ENCODE measurements around the gene CMIP.

The CMIP gene

DNA sequence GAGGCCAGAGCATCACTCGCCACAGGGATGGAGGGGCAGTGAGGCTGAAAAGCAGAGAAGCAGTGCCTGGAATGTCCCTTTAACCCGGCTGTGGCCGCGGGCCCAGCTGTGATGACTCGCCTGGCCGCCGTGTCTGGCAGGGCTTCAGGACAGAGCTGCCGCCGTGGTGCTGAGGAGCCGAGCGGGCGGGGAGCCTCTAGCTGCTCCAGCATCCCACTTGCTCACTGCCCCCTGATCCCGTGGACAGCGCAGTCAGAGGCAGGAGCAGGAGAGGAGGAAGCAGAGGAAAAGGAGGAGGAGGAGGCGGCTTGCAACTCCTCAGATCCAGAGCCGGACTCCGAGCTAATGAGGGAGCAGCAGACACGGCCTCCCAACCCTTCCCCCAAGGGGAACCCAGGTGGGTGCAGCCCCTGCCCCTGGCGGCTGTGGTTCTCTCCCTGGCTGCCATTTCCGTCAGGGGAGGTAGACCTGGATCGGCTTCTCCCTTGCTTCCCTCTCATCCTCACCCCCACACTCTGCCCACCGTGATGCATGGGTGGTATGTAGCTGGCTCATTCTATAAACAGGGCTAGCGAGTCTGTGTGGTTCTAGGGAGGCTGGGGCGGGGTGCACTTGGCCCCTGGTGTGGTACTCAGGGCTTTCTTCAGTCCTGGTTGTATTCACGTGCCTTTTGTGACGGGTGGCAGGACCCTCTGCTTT is 165.7 kb downstream of the CMIP start:
- H3K27me3 ChIP-seq: no peaks in the 10 kb centered on the region
- peaks cover 54 to 87% (median 63%) of the 10 kb centered on the region in 11 experiments for H3K36me3 ChIP-seq
- H3K9ac ChIP-seq: peak overlapping the region in 6 of 11 experiments; percentile 11 to 75 (median 64); a peak in 4 of 22 replicates
- TF ChIP-seq Cebpa-rat (IDR thresholded peaks at IDR 0.05): no peak
- H3K9me3 ChIP-seq (replicated peaks in 1 of 11): no peaks in the 10 kb centered on the region
- H3K4me1 ChIP-seq: peaks cover 50 to 70% (median 57%) of the 10 kb centered on the region in 10 experiments
- no peak overlapping the region for H3K4me3 ChIP-seq
- H4K20me1 ChIP-seq: peaks cover 90 to 100% (median 99%) of the 10 kb centered on the region in 11 experiments
- peak overlapping the region in 9 of 11 experiments; percentile 34 to 79 (median 70); a peak in 12 of 22 replicates for H3K27ac ChIP-seq
- peak overlapping the region; percentile 68 to 95 (median 84); a peak in 20 of 22 replicates for H3K4me2 ChIP-seq

DNA sequence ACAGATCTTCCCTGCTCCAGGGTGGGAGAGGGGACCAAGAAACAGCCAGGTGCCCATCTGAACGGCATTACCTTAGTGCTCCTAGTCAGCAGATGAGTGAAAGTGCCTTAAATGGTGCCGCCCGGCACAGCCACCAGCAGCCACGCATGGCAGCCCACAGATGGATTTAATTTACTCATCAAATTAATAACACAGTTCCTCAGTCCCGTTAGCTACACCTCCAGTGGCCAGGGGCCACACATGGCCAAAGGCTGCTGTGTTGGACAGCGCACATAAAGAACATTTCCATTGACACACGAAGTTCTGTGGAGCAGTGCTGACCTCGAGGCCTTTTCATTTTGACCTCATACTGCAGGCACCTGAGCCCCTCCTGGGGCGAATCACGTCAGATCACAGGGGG is 166.3 kb downstream of the CMIP start:
- Histone ChIP-seq H3K4me3 (no peak overlapping the region), H3K27me3 (no peaks in the 10 kb centered on the region), H3K36me3 (peaks cover 54 to 83% (median 64%) of the 10 kb centered on the region in 11 experiments), H3K4me2 (no peak overlapping the region), H3K9me3 (replicated peaks in 1 of 11) (no peaks in the 10 kb centered on the region), H3K9ac (no peak overlapping the region), H3K27ac (peak overlapping the region in 2 of 11 experiments; percentile 76 to 77; a peak in 1 of 22 replicates), H4K20me1 (peaks cover 90 to 100% (median 99%) of the 10 kb centered on the region in 11 experiments), H3K4me1 (peaks cover 56 to 73% (median 62%) of the 10 kb centered on the region in 10 experiments)
- TF ChIP-seq Cebpa-rat (IDR thresholded peaks at IDR 0.05): no peak

DNA sequence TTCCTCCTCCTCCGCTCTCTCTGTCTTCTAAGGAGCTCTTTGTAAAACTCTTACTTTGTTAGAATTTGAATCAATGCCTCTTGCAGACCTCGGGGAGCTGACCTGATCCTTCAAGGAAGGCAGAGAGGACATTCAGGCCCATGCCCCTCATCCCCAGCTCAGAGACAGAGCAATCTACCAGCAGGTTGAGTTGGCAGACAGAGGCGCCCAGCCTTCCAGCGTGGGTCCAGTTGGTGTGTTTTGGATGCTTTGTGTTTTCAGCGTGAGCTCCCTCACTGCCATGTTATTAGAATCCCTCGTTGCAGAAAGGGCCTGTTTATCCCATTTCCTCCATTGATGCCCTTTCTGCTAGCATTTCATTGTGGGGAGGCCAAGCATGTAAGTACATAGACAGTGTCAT is 167.1 kb downstream of the CMIP start:
- H3K36me3 ChIP-seq: peaks cover 50 to 85% (median 69%) of the 10 kb centered on the region in 11 experiments
- no peak overlapping the region for H3K4me3 ChIP-seq
- peaks cover 57 to 73% (median 62%) of the 10 kb centered on the region in 10 experiments for H3K4me1 ChIP-seq
- H3K27ac ChIP-seq: no peak overlapping the region
- no peak overlapping the region for H3K4me2 ChIP-seq
- no peaks in the 10 kb centered on the region for H3K27me3 ChIP-seq
- TF ChIP-seq Cebpa-rat (IDR thresholded peaks at IDR 0.05): no peak
- H3K9me3 ChIP-seq (replicated peaks in 1 of 11): no peaks in the 10 kb centered on the region
- H4K20me1 ChIP-seq: peaks cover 90 to 100% (median 99%) of the 10 kb centered on the region in 11 experiments
- no peak overlapping the region for H3K9ac ChIP-seq

DNA sequence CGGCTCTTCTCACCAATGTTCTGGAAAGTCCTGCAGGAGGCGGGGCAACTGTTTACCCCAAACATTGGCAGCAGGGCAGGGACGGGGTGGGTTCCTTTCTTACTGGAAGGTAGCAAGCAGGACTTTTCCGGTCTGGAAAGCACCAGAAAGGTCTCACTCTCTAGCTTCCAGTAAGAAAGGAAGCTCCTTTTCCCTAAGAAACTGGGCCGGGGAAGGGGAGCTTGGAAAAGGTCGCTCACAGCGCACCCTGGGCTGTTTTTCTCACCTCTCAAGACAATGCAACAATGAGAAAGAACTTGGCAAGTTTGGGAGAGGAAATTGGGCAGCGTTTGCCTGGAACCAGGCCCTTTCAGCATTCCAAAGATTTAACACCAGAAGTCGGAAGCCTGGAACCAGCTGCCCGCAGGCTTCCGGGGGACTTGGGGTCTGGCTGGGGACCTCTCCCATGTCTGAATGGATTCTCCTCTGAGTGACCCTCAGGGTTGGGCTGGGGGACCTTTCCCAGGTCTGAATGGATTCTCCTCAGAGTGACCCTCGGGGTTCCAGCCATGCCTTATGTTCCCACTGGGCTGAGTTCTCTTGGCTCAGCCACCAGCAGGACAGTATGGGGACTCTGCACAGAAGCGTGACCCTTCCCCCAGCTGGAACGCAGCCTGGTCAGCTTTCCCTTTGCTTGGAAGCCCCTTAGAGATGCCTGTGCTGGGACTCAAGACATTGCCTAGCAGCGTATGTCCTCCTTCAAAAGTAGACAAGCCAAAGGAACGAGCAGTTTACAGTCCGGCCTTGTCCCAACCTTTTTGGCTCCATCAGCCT is 167.9 kb downstream of the CMIP start:
- no peaks in the 10 kb centered on the region for H3K9me3 ChIP-seq (replicated peaks in 1 of 11)
- no peak for TF ChIP-seq Cebpa-rat (IDR thresholded peaks at IDR 0.05)
- no peak overlapping the region for H3K4me3 ChIP-seq
- H3K4me1 ChIP-seq: peaks cover 52 to 68% (median 58%) of the 10 kb centered on the region in 10 experiments
- H4K20me1 ChIP-seq: peaks cover 90 to 100% (median 99%) of the 10 kb centered on the region in 11 experiments
- peaks cover 48 to 85% (median 71%) of the 10 kb centered on the region in 11 experiments for H3K36me3 ChIP-seq
- no peak overlapping the region for H3K27ac ChIP-seq
- H3K4me2 ChIP-seq: no peak overlapping the region
- H3K9ac ChIP-seq: no peak overlapping the region
- H3K27me3 ChIP-seq: no peaks in the 10 kb centered on the region

DNA sequence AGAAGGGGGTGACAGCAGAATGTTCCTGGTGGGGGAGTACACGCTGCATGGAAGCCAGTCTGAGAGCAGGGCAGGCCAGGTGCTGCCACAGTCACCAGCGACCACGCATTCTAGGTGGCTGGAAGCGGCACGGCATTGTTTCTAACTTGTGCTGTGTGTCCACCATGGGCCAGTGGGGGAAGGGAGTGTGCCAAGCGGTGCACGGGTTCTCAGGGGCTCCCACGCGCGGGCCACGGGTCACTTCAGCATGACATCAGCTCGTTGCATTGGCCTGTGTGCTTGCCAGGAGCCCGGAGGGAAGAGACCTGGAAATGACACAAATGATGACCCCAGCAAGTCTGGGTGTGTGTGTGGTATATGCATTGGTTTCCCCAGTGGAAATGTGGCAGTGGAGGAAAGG is 169.6 kb downstream of the CMIP start:
- Histone ChIP-seq H3K4me1 (peaks cover 37 to 52% (median 42%) of the 10 kb centered on the region in 10 experiments), H3K4me3 (no peak overlapping the region), H3K4me2 (no peak overlapping the region), H3K9me3 (replicated peaks in 1 of 11) (no peaks in the 10 kb centered on the region), H3K27ac (no peak overlapping the region), H3K36me3 (peaks cover 57 to 93% (median 80%) of the 10 kb centered on the region in 11 experiments), H4K20me1 (peaks cover 94 to 100% (median 100%) of the 10 kb centered on the region in 11 experiments), H3K27me3 (no peaks in the 10 kb centered on the region), H3K9ac (no peak overlapping the region)
- no peak for TF ChIP-seq Cebpa-rat (IDR thresholded peaks at IDR 0.05)

DNA sequence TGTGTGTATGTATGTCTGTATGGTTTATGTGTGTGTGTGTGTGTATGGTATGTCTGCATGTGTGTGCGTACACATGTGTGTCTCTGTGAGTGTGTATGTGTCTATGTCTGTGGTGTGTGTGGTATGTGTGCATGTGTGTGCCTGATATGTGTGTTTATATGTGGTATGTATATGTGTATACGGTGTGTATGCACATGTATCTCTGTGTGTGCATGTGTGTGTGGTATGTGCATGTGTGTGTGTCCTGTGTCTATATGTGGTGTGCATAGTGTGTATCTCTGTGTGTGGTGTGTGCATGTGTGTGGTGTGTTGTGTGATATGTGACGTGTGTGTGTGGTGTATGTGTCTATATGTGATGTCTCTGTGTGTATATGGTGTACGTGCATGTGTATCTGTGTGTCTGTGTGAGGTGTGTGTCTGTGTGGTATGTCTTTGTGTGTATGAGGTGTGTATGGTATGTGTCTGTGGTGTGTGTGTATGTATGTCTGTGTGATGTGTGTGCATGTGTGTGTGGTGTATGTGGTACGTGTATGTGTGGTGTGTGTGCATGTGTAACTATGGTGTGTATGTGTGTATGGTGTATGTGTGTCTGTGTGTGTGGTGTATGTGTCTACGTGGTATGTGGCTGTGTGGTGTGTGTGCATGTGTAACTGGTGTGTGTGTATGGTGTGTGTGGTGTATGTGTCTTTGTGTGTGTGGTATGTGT is 170.2 kb downstream of the CMIP start:
- Histone ChIP-seq H3K27me3 (no peaks in the 10 kb centered on the region), H3K4me2 (peak overlapping the region in 6 of 11 experiments; percentile 3 to 59 (median 20); a peak in 2 of 22 replicates), H3K9me3 (replicated peaks in 1 of 11) (no peaks in the 10 kb centered on the region), H3K27ac (no peak overlapping the region), H3K4me1 (peaks cover 30 to 46% (median 35%) of the 10 kb centered on the region in 10 experiments), H4K20me1 (peaks cover 93 to 100% (median 100%) of the 10 kb centered on the region in 11 experiments), H3K9ac (no peak overlapping the region), H3K36me3 (peaks cover 62 to 93% (median 84%) of the 10 kb centered on the region in 11 experiments), H3K4me3 (no peak overlapping the region)
- TF ChIP-seq Cebpa-rat (IDR thresholded peaks at IDR 0.05): no peak

DNA sequence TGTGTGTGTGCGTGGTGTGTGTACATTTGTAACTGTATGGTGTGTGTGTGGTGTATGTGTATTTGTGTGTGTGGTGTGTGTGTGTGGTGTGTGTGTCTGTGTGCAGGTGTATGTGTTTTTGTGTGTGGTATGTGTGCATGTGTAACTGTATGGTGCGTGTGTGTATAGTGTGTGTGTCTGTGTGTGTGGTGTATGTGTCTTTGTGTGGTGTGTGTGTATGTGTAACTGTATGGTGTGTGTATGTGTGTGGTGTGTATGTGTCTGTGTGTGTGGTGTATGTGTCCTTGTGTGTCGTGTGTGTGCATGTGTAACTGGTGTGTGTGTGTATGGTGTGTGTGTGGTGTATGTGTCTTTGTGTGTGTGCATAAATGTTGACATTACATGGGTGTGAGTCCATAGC is 170.8 kb downstream of the CMIP start:
- no peaks in the 10 kb centered on the region for H3K9me3 ChIP-seq (replicated peaks in 1 of 11)
- H4K20me1 ChIP-seq: peaks cover 93 to 100% (median 100%) of the 10 kb centered on the region in 11 experiments
- peak overlapping the region in 8 of 11 experiments; percentile 3 to 59 (median 44); a peak in 9 of 22 replicates for H3K4me2 ChIP-seq
- no peaks in the 10 kb centered on the region for H3K27me3 ChIP-seq
- H3K4me1 ChIP-seq: peaks cover 26 to 40% (median 29%) of the 10 kb centered on the region in 10 experiments
- no peak overlapping the region for H3K9ac ChIP-seq
- no peak overlapping the region for H3K27ac ChIP-seq
- peaks cover 63 to 93% (median 80%) of the 10 kb centered on the region in 11 experiments for H3K36me3 ChIP-seq
- no peak overlapping the region for H3K4me3 ChIP-seq
- no peak for TF ChIP-seq Cebpa-rat (IDR thresholded peaks at IDR 0.05)

DNA sequence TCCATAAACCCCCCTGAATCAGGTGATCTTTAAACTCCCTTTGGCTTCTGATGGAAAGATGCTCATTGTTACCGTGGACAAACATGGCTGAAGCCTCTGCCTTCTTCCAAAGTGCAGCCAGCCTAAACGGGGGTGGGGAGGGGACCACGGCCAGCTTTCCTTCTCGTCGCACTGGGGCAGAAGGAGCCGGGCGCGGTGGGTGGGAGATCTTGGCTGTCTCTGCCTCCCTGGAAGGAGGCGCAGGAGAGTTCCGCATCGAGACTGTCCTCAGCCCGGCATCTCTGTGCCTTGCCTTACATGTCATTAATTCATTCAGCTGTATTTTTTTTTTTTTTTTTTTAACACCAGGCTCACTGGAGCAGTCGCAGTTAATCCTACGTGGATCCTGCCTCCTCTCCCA is 171.2 kb downstream of the CMIP start:
- TF ChIP-seq Cebpa-rat (IDR thresholded peaks at IDR 0.05): no peak
- Histone ChIP-seq H3K4me1 (peaks cover 24 to 36% (median 29%) of the 10 kb centered on the region in 10 experiments), H3K27me3 (no peaks in the 10 kb centered on the region), H3K9me3 (replicated peaks in 1 of 11) (no peaks in the 10 kb centered on the region), H3K4me3 (no peak overlapping the region), H3K27ac (no peak overlapping the region), H3K4me2 (peak overlapping the region; percentile 24 to 75 (median 52); a peak in 21 of 22 replicates), H4K20me1 (peaks cover 93 to 100% (median 100%) of the 10 kb centered on the region in 11 experiments), H3K9ac (no peak overlapping the region), H3K36me3 (peaks cover 63 to 93% (median 79%) of the 10 kb centered on the region in 11 experiments)
